HCT116 (cell line): Measurements from ENCODE around the gene TNRC18. TPM values are rescaled to one million over a fixed set of nuclear protein-coding genes. Genes with fewer than 3 reads are reported as not detected.
"Not testable (repeated sequence)": the region's sequence is repeated elsewhere in the genome, so short reads cannot be mapped to it uniquely, and the experiment has no call there.

Source experiments
- ATAC-seq: fragments of 200-7000 bp; cut with Tn5 transposase; 2 replicates; pipeline ENCODE4 v1.9.1; 2020; ENCODE audit warnings: mild to moderate bottlenecking, moderate library complexity
- BruUV-seq: library from RNA; stranded (reverse); fragments of 400-500 nt; replicated peaks from 2 replicates; lab custom pipeline; 2021; lab: Mats Ljungman, UMichigan
- CTCF ChIA-PET: fragments of 300-600 bp; sonication (Branson Sonifier 250); formaldehyde crosslinking; loops from one replicate; lab custom pipeline; 2021; ENCODE audit warnings: antibody characterized with exemption; lab: Charles Lee
- POLR2A ChIA-PET: fragments of 300-600, 350-600 bp; sonication (Branson Sonifier 250); formaldehyde crosslinking; loops from one replicate; lab custom pipeline; 2021; ENCODE audit warnings: antibody characterized with exemption; lab: Charles Lee
- RAD21 ChIA-PET, 2 experiments: fragments of 300-600 bp; sonication (Branson Sonifier 250); formaldehyde crosslinking; loops; one replicate each; lab custom pipeline; 2023; ENCODE audit warnings: low total read pairs in 2 of 2; ENCODE audit not compliant: uncharacterized antibody in 2 of 2, unreplicated experiment in 2 of 2, low non-redundant PET in 1 of 2; lab: Charles Lee
- DNase-seq: peaks from one replicate; pipeline ENCODE4 v3.0.0-alpha.2; 2010; ENCODE audit warnings: low read depth, low spot score
- H2AFZ ChIP-seq: fragments of 200-600 bp; shearing (Covaris generic), sonication (generic); 2 replicates; pipeline ENCODE4 v1.6.1; 2017; ENCODE audit warnings: low read depth, mixed run types, mixed read lengths, antibody characterized with exemption, low read length; ENCODE audit not compliant: poor library complexity, severe bottlenecking
- H3K27ac ChIP-seq: 2 replicates; pipeline ENCODE4 v1.5.1; 2012; ENCODE audit warnings: low read depth, low read length
- H3K27me3 ChIP-seq: fragments of 200-600 bp; sonication (generic); 2 replicates; pipeline ENCODE4 v1.6.1; 2016; ENCODE audit warnings: mixed run types, low read length, mixed read lengths; ENCODE audit not compliant: insufficient read depth
- H3K36me3 ChIP-seq, 2 experiments: fragments of 200-500 bp in 1 of 2; fragments of 200-600 bp in 1 of 2; sonication (Bioruptor generic) in 1 of 2; sonication (generic) in 1 of 2; 2 replicates each; pipeline versions ENCODE4 v1.5.1 to v1.6.1; 2014 to 2016; ENCODE audit warnings: low read length in 2 of 2, inconsistent platforms in 1 of 2, mixed read lengths in 1 of 2, mixed run types in 1 of 2; ENCODE audit not compliant: insufficient read depth in 2 of 2, control insufficient read depth in 1 of 2
- H3K4me1 ChIP-seq, 2 experiments: fragments of 200-600 bp in 1 of 2; sonication (generic) in 1 of 2; 2 replicates each; pipeline versions ENCODE4 v1.5.1 to v1.6.1; 2012 to 2017; ENCODE audit warnings: low read length in 2 of 2, inconsistent platforms in 1 of 2, mild to moderate bottlenecking in 1 of 2, mixed read lengths in 1 of 2, mixed run types in 1 of 2, moderate library complexity in 1 of 2; ENCODE audit not compliant: insufficient read depth in 2 of 2, control insufficient read depth in 1 of 2
- H3K4me2 ChIP-seq: fragments of 200-600 bp; sonication (generic); 2 replicates; pipeline ENCODE4 v1.6.1; 2017; ENCODE audit warnings: mixed run types, low read length, mixed read lengths
- H3K4me3 ChIP-seq, 2 experiments: fragments of 200-600 bp in 1 of 2; sonication (generic) in 1 of 2; replicated peaks in 1 of 2; 2 replicates each; pipeline ENCODE4 v1.5.1; 2011 to 2016; ENCODE audit warnings: low read length in 2 of 2, control low read depth in 1 of 2, low read depth in 1 of 2, mild to moderate bottlenecking in 1 of 2, mixed read lengths in 1 of 2, mixed run types in 1 of 2
- H3K79me2 ChIP-seq: fragments of 200-600 bp; sonication (generic); 2 replicates; pipeline ENCODE4 v1.6.1; 2017; ENCODE audit warnings: mild to moderate bottlenecking, mixed run types, low read length, moderate library complexity, mixed read lengths; ENCODE audit not compliant: insufficient read depth
- H3K9ac ChIP-seq: fragments of 200-600 bp; sonication (generic); 2 replicates; pipeline ENCODE4 v1.6.1; 2016; ENCODE audit warnings: low read length, mixed read lengths
- H3K9me2 ChIP-seq: fragments of 200-600 bp; sonication (generic), shearing (Covaris generic); 2 replicates; pipeline ENCODE4 v1.6.1; 2017; ENCODE audit warnings: mixed run types, mild to moderate bottlenecking, moderate library complexity; ENCODE audit not compliant: insufficient read depth
- H3K9me3 ChIP-seq, 2 experiments: fragments of 200-500 bp in 1 of 2; fragments of 200-600 bp in 1 of 2; sonication (Bioruptor generic) in 1 of 2; sonication (generic) in 1 of 2; 2 replicates each; pipeline ENCODE4 v1.6.1; 2014 to 2017; ENCODE audit warnings: low read length in 2 of 2, mixed read lengths in 2 of 2, inconsistent platforms in 1 of 2, low read depth in 1 of 2, mild to moderate bottlenecking in 1 of 2, mixed run types in 1 of 2, moderate library complexity in 1 of 2; ENCODE audit not compliant: control insufficient read depth in 1 of 2, insufficient read depth in 1 of 2
- H4K20me1 ChIP-seq: fragments of 200-600 bp; sonication (generic), shearing (Covaris generic); 2 replicates; pipeline ENCODE4 v1.6.1; 2017; ENCODE audit warnings: mixed run types, mild to moderate bottlenecking, moderate library complexity; ENCODE audit not compliant: insufficient read depth
- CEBPB ChIP-seq: IDR thresholded peaks from 2 replicates; pipeline ENCODE4 v1.6.1; 2012; ENCODE audit warnings: low read depth
- CTCF ChIP-seq, 3 experiments: fragments of 200-600 bp in 1 of 3; sonication (generic) in 1 of 3; IDR thresholded peaks in 2 of 3; conservative IDR thresholded peaks in 1 of 3; 2 replicates each; pipeline ENCODE4 v1.5.1; 2012 to 2017; ENCODE audit warnings: low read depth in 2 of 3, low read length in 2 of 3, antibody characterized with exemption in 1 of 3, borderline replicate concordance in 1 of 3, control low read depth in 1 of 3, mild to moderate bottlenecking in 1 of 3, mixed read lengths in 1 of 3, mixed run types in 1 of 3, moderate library complexity in 1 of 3; ENCODE audit not compliant: insufficient read depth in 1 of 3
- EGR1 ChIP-seq: IDR thresholded peaks from 2 replicates; pipeline ENCODE4 v1.6.1; 2012; ENCODE audit warnings: low read depth
- EZH2phosphoT487 ChIP-seq: fragments of 200-600 bp; IDR thresholded peaks from 2 replicates; pipeline ENCODE4 v1.6.1; 2018; ENCODE audit warnings: antibody characterized with exemption, borderline replicate concordance
- FOSL1 ChIP-seq: IDR thresholded peaks from 2 replicates; pipeline ENCODE4 v1.6.1; 2012; ENCODE audit warnings: low read depth
- JUND ChIP-seq: IDR thresholded peaks from 2 replicates; pipeline ENCODE4 v1.6.1; 2012
- POLR2A ChIP-seq: IDR thresholded peaks from 2 replicates; pipeline ENCODE4 v1.7.0; 2011; ENCODE audit warnings: borderline replicate concordance; ENCODE audit not compliant: insufficient read depth, insufficient read length; ENCODE audit errors: extremely low read depth
- POLR2AphosphoS5 ChIP-seq: IDR thresholded peaks from 2 replicates; pipeline ENCODE4 v1.6.1; 2011; ENCODE audit warnings: mild to moderate bottlenecking, low read depth, low read length, moderate library complexity
- RAD21 ChIP-seq: IDR thresholded peaks from 2 replicates; pipeline ENCODE4 v1.6.1; 2012; ENCODE audit warnings: low read depth, mild to moderate bottlenecking
- REST ChIP-seq: IDR thresholded peaks from 2 replicates; pipeline ENCODE4 v1.6.1; 2012; ENCODE audit warnings: low read depth
- SP1 ChIP-seq: IDR thresholded peaks from 2 replicates; pipeline ENCODE4 v1.6.1; 2012; ENCODE audit warnings: low read depth
- SRF ChIP-seq: IDR thresholded peaks from 2 replicates; pipeline ENCODE4 v1.6.1; 2012; ENCODE audit warnings: low read depth
- YY1 ChIP-seq: IDR thresholded peaks from 2 replicates; pipeline ENCODE4 v1.6.1; 2011; ENCODE audit warnings: low read length, low read depth, moderate library complexity, mild to moderate bottlenecking; ENCODE audit not compliant: insufficient replicate concordance; ENCODE audit errors: extremely low read depth
- ZFX ChIP-seq: fragments of 450-650 bp; IDR thresholded peaks from 2 replicates; pipeline ENCODE4 v1.6.1; 2017
- ZNF274 ChIP-seq: fragments of 200-500 bp; sonication (Bioruptor generic); IDR thresholded peaks from 2 replicates; pipeline ENCODE4 v1.6.1; 2014; ENCODE audit warnings: mild to moderate bottlenecking, low read depth, low read length, inconsistent platforms
- intact Hi-C: fragments of 100-400 bp; cut with micrococcal nuclease; formaldehyde crosslinking; loops from 2 replicates; pipeline ENCODE4 v1.10.0; 2022
- total RNA-seq: library from RNA; stranded (reverse); gene quantifications from one replicate; pipeline ENCODE4 v1.2.1, GENCODE V29; 2021; ENCODE audit not compliant: unreplicated experiment

The TNRC18 gene
- total RNA-seq, 1 experiment from 2014 or later: 101 TPM

- Histone ChIP-seq H2AFZ (peak within 1 kb of the TSS; percentile 35), H3K79me2 (no peaks in the 10 kb centered on the region), H3K27ac (peak within 1 kb of the TSS; percentile 40; the same call in 1 of the 2 replicates), H3K27me3 (no peaks in the 10 kb centered on the region), H3K9me3 (no peaks in the 10 kb centered on the region), H4K20me1 (no peaks in the 10 kb centered on the region), H3K4me2 (peak within 1 kb of the TSS; percentile 86), H3K9ac (peak within 1 kb of the TSS; percentile 53), H3K9me2 (no peaks in the 10 kb centered on the region), H3K4me1 (peaks cover 12 to 22% of the 10 kb centered on the region in 2 experiments), H3K36me3 (no peaks in the 10 kb centered on the region), H3K4me3 (peak within 1 kb of the TSS; percentile 48 to 62)
- ChIA-PET POLR2A (no interaction called here), CTCF (no interaction called here), RAD21 (no interaction called here)
- DNase-seq (peak; percentile 13), ATAC-seq (peak; percentile 71)
- intact Hi-C loops: no loop called here
- BruUV-seq: no TSS peak
- TF ChIP-seq SRF (no peak), CTCF (IDR thresholded peaks at IDR 0.05 in 2 of 3, conservative IDR thresholded peaks at IDR 0.05 in 1 of 3; ENCODE audit: borderline replicate concordance in 1 of 3, insufficient read depth in 1 of 3, low read depth in 2 of 3, low read length in 2 of 3) (no peak), POLR2AphosphoS5 (no peak), SP1 (no peak), ZFX (no peak), CEBPB (no peak), EGR1 (no peak), ZNF274 (no peak), JUND (no peak), YY1 (no peak), FOSL1 (no peak), RAD21 (no peak), EZH2phosphoT487 (no peak), REST (no peak), POLR2A (no peak)
Observed at GRCh38 chr7:5282543-5283316, 140.9 kb downstream of the TNRC18 start, which contains the start of gene SLC29A4. Gene SLC29A4 (plus strand): TSS chr7:5282943. CDS start chr7:5287817, 4,874 bp downstream.

DNA sequence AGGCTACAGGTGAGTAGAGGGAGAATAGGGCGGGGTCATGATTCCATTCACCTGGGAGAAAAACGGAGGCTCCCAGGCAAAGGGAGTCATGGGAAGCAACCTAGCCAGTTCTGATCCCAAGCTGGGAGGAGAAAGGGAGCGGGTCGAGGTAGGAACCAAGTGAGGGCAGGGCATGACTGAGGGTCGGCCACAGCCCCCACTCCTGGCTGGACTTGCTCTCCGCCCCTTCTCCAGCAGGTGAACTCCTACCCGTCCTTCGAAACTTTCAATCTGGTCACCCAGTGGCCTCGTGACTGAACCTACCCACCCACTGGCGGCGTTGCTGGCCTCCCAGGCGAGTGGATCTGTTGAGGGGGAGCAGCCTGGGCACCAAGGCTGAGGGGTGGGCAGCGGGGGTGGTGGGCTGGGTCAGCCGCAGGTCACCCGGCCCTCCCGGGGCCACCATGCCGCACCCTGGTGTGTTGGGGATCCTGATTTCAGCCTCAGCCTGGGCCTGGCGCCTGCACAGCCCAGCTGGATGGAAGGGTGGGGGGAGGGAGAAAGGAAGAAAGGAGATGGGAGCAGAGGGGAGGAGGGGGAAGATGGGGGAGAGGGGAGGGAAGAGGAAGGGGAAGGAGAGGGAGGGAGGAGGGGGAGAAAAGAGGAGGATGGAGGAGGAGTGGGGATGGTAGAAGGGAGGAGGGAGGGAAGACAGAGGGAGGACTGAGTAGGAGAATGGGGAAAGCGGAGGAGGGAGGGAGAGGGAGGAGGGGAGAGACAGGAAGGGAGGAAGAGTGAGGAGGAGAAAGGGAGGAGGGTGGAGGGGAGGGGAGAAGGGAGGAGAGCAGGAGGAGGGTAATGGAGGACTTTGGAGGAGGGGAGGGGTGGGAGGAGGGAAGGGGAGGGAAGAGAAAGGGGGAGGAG lies 141.8 kb downstream of the TNRC18 start:
- H3K9ac ChIP-seq, ATAC-seq, RAD21 ChIA-PET, H3K4me3 ChIP-seq, intact Hi-C loops, H3K9me3 ChIP-seq, DNase-seq, H3K79me2 ChIP-seq, H3K36me3 ChIP-seq, BruUV-seq, H3K27me3 ChIP-seq, POLR2A ChIA-PET, CTCF ChIA-PET, H3K27ac ChIP-seq, H4K20me1 ChIP-seq, H3K9me2 ChIP-seq: not testable (repeated sequence)
- Histone ChIP-seq H3K4me1 (peaks cover 12 to 22% of the 10 kb centered on the region in 2 experiments), H3K4me2 (peak overlapping the region; percentile 47), H2AFZ (peak overlapping the region; percentile 35)
